Measurements from ENCODE around the gene GMFB.

GMFB gene

DNA sequence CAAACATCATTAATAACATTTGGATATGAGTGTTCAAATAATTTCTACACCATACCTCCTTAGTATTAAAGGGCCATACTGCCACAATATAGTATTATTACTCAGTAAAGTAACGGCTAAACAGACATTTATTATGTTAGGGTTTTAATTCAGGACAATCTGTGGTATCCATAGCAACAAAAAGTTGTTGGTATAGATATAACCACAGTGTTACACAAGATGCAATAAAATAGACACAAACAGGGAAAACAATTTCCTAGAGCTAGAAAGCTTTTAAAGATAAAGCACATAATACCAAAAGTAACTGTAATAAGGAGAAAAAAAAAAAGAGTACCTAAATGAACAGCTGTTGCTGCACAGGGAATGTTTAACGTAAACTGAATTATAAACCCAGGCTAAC is 63.7 kb downstream of the GMFB start:
- no peak for FAIRE-seq
